Activated CD8-positive, alpha-beta T cell treated with anti-CD3 and anti-CD28 coated beads for 36 hours (primary cell): ENCODE results near the gene UBE2C. TPM values are rescaled to one million over a fixed set of nuclear protein-coding genes. Genes with fewer than 3 reads are reported as not detected.
"Not testable (repeated sequence)": the region's sequence is repeated elsewhere in the genome, so short reads cannot be mapped to it uniquely, and the experiment has no call there.

ENCODE experiments used
- ATAC-seq: fragments of 200-7000 bp; cut with Tn5 transposase; one replicate; pipeline ENCODE4 v1.10.0; 2021; ENCODE audit warnings: mild to moderate bottlenecking, moderate library complexity
- CTCF ChIA-PET: fragments of 350-600 bp; sonication (Branson Sonifier 250); formaldehyde crosslinking; loops from one replicate; lab custom pipeline; 2021; ENCODE audit warnings: antibody characterized with exemption; lab: Charles Lee
- POLR2A ChIA-PET: fragments of 350-600 bp; sonication (Branson Sonifier 250); formaldehyde crosslinking; loops from one replicate; lab custom pipeline; 2021; ENCODE audit warnings: antibody characterized with exemption; lab: Charles Lee
- DNase-seq: peaks from one replicate; pipeline ENCODE4 v3.0.0-alpha.2; 2020
- H3K27ac Mint-ChIP-seq: one replicate; pipeline ENCODE4 v1.8.0; 2021; ENCODE audit warnings: mild to moderate bottlenecking, mixed read lengths
- H3K27me3 Mint-ChIP-seq: one replicate; pipeline ENCODE4 v1.8.0; 2021; ENCODE audit warnings: mixed read lengths
- H3K36me3 Mint-ChIP-seq: one replicate; pipeline ENCODE4 v1.8.0; 2021; ENCODE audit warnings: low read depth, mixed read lengths
- H3K4me1 Mint-ChIP-seq: one replicate; pipeline ENCODE4 v1.8.0; 2021; ENCODE audit warnings: low read depth, mixed read lengths
- H3K4me3 Mint-ChIP-seq: one replicate; pipeline ENCODE4 v1.8.0; 2021; ENCODE audit warnings: mild to moderate bottlenecking, moderate library complexity, mixed read lengths
- H3K9me3 Mint-ChIP-seq: one replicate; pipeline ENCODE4 v1.8.0; 2021; ENCODE audit warnings: mixed read lengths
- CTCF ChIP-seq: fragments of 200-600 bp; IDR thresholded peaks from one replicate; pipeline ENCODE4 v1.8.0; 2022; ENCODE audit warnings: antibody characterized with exemption, mild to moderate bottlenecking
- intact Hi-C: fragments of 100-400 bp; cut with micrococcal nuclease; formaldehyde crosslinking; loops from one replicate; pipeline ENCODE4 v1.10.0; 2022
- total RNA-seq, 2 experiments: library from RNA; stranded (reverse); gene quantifications; one replicate each; pipeline ENCODE4 v1.2.3, GENCODE V29; 2021

The UBE2C gene
- total RNA-seq, 2 experiments from 2014 or later: 149 to 151 TPM

- H3K36me3 Mint-ChIP-seq: no peaks in the 10 kb centered on the region
- DNase-seq (no peak), ATAC-seq (no peak)
- intact Hi-C loops: no loop called here
- H3K27ac Mint-ChIP-seq: no peak overlapping the region
- no peak overlapping the region for H3K4me3 Mint-ChIP-seq
- no peaks in the 10 kb centered on the region for H3K9me3 Mint-ChIP-seq
- no peaks in the 10 kb centered on the region for H3K27me3 Mint-ChIP-seq
- peaks cover 6% of the 10 kb centered on the region for H3K4me1 Mint-ChIP-seq
- ChIA-PET CTCF (interaction anchor here (1.0 to 1.3 kb wide), 2 partner anchors 12 to 15 kb away, joined by 4 to 8 read pairs; no protein-coding TSS in a partner anchor), POLR2A (no interaction called here)
- no peak for TF ChIP-seq CTCF
Measured at GRCh38 chr20:45783656-45784294, 28.7 kb upstream of the UBE2C start.

- peaks cover 3% of the 10 kb centered on the region for H3K36me3 Mint-ChIP-seq
- H3K9me3 Mint-ChIP-seq: no peaks in the 10 kb centered on the region
- CTCF ChIA-PET: interaction anchor here (1.2 to 2.8 kb wide), 3 partner anchors 8 to 17 kb away, joined by 4 to 19 read pairs (median 9); no protein-coding TSS in a partner anchor
- TF ChIP-seq CTCF: no peak
- intact Hi-C loops: no loop called here
- POLR2A ChIA-PET: no interaction called here
- peaks cover 15% of the 10 kb centered on the region for H3K4me1 Mint-ChIP-seq
- H3K4me3 Mint-ChIP-seq: no peak overlapping the region
- ATAC-seq (no peak), DNase-seq (no peak)
- no peak overlapping the region for H3K27ac Mint-ChIP-seq
- H3K27me3 Mint-ChIP-seq: no peaks in the 10 kb centered on the region
Measured at GRCh38 chr20:45788351-45788750, 24.1 kb upstream of the UBE2C start.

- ATAC-seq (peak; percentile 4), DNase-seq (peak; percentile 19)
- TF ChIP-seq CTCF: no peak
- POLR2A ChIA-PET: interaction anchor here (1.1 to 1.2 kb wide), 2 partner anchors 13 to 178 kb away, joined by 3 to 4 read pairs; no protein-coding TSS in a partner anchor
- Mint-ChIP-seq H3K27me3 (no peaks in the 10 kb centered on the region), H3K4me1 (peaks cover 15% of the 10 kb centered on the region), H3K36me3 (peaks cover 24% of the 10 kb centered on the region), H3K4me3 (peak overlapping the region; percentile 80), H3K27ac (peak overlapping the region; percentile 93), H3K9me3 (no peaks in the 10 kb centered on the region)
- intact Hi-C loops: no loop called here
- CTCF ChIA-PET: interaction anchor here (1.1 to 3.1 kb wide), 3 partner anchors 21 to 195 kb away, joined by 4 to 15 read pairs (median 7); no protein-coding TSS in a partner anchor
Measured at GRCh38 chr20:45792317-45793118, 19.9 kb upstream of the UBE2C start.

GRCh38 chr20:45796337-45797065 is 15.9 kb upstream of the UBE2C start:
- intact Hi-C loops: no loop called here
- Mint-ChIP-seq H3K4me3 (no peak overlapping the region), H3K4me1 (peaks cover 17% of the 10 kb centered on the region), H3K9me3 (no peaks in the 10 kb centered on the region), H3K27me3 (no peaks in the 10 kb centered on the region), H3K27ac (no peak overlapping the region), H3K36me3 (peaks cover 29% of the 10 kb centered on the region)
- ChIA-PET POLR2A (no interaction called here), CTCF (interaction anchor here (0.9 to 2.4 kb wide), 3 partner anchors 10 to 173 kb away, joined by 3 to 14 read pairs (median 3); no protein-coding TSS in a partner anchor)
- TF ChIP-seq CTCF: no peak
- DNase-seq (no peak), ATAC-seq (no peak)

- DNase-seq, ATAC-seq, CTCF ChIA-PET, POLR2A ChIA-PET, H3K9me3 Mint-ChIP-seq, H3K27me3 Mint-ChIP-seq, H3K4me3 Mint-ChIP-seq, H3K27ac Mint-ChIP-seq, intact Hi-C loops: not testable (repeated sequence)
- Mint-ChIP-seq H3K36me3 (peaks cover 31% of the 10 kb centered on the region), H3K4me1 (peaks cover 14% of the 10 kb centered on the region)
Measured at GRCh38 chr20:45797510-45797909, 14.9 kb upstream of the UBE2C start.

- POLR2A ChIA-PET, ATAC-seq, H3K4me1 Mint-ChIP-seq, DNase-seq, intact Hi-C loops, H3K4me3 Mint-ChIP-seq, H3K27me3 Mint-ChIP-seq, H3K27ac Mint-ChIP-seq, H3K9me3 Mint-ChIP-seq: not testable (repeated sequence)
- CTCF ChIA-PET: interaction anchor here (0.9 to 2.3 kb wide), 12 partner anchors 11 to 172 kb away, joined by 3 to 31 read pairs (median 8); partner anchors contain the start of genes ZNF335 and ZSWIM1
- peaks cover 28% of the 10 kb centered on the region for H3K36me3 Mint-ChIP-seq
Measured at GRCh38 chr20:45797955-45798354, 14.5 kb upstream of the UBE2C start.
